Measurements from ENCODE around the gene ADCK2. TPM values are rescaled to one million over a fixed set of nuclear protein-coding genes. Genes with fewer than 3 reads are reported as not detected.

ADCK2 gene
- total and polyA plus RNA-seq, 10 of the 15 experiments (the other 5 are each of a cell fraction or from before 2014, with no cell fraction given), result 0.52 to 19.4 (median 13.1) TPM

DNA sequence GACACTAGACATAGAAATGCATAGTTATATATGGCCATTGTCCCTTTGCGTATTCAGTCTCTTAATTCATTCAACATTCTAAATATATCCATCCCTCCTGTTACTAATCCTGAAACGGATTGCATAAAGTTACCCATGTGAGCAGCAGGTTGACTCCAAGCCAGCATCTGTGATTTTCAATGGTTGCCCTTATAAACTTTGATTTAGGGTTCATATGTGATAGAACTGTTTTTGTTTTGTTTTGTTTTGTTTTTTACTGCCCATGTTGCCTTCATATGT lies 18.7 kb upstream of the ADCK2 start (continued):
- TF ChIP-seq, protein P1, sequence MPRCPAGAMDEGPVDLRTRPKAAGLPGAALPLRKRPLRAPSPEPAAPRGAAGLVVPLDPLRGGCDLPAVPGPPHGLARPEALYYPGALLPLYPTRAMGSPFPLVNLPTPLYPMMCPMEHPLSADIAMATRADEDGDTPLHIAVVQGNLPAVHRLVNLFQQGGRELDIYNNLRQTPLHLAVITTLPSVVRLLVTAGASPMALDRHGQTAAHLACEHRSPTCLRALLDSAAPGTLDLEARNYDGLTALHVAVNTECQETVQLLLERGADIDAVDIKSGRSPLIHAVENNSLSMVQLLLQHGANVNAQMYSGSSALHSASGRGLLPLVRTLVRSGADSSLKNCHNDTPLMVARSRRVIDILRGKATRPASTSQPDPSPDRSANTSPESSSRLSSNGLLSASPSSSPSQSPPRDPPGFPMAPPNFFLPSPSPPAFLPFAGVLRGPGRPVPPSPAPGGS (IDR thresholded peaks at IDR 0.05; ENCODE audit: borderline replicate concordance, insufficient read depth, low read depth, low read length, poor library complexity, severe bottlenecking), result no peak
- TF ChIP-seq IKZF1 (conservative IDR thresholded peaks at IDR 0.05) (no peak), RAD51 (IDR thresholded peaks at IDR 0.05) (no peak), ESRRA (IDR thresholded peaks at IDR 0.05; ENCODE audit: low read length) (no peak), EZH2 (IDR thresholded peaks at IDR 0.05; ENCODE audit: borderline replicate concordance, control insufficient read depth, low read depth, low read length) (no peak), MYB (IDR thresholded peaks at IDR 0.05; ENCODE audit: borderline replicate concordance, low read depth, low read length) (no peak), YBX1 (IDR thresholded peaks at IDR 0.05) (no peak), TCF12 (IDR thresholded peaks at IDR 0.05; ENCODE audit: low read depth, low read length) (no peak)

DNA sequence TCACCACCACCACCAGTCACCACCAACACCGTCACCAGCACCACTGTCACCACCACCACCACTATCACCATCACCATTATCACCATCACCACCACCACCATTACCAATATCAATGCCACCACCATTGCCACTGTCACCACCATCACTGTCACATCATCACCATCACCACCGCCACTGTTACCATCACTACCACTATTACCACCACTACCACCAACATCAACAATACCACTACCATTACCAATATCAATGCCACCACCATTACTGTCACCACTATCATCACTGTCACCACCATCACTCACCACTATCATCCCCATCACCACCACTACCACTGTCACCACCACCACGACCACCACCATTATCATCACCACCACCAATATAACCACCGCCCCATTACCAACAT lies 18.1 kb upstream of the ADCK2 start:
- Histone ChIP-seq H3K36me3 (ENCODE audit: control insufficient read depth in 2 of 2, insufficient read depth in 2 of 2, low read length in 1 of 2) (no peaks in the 10 kb centered on the region), H2AFZ (ENCODE audit: control insufficient read depth, low read depth, low read length) (no peak overlapping the region), H4K20me1 (ENCODE audit: control insufficient read depth, insufficient read depth) (no peaks in the 10 kb centered on the region), H3K4me1 (ENCODE audit: control insufficient read depth, insufficient read depth, low read length) (peaks cover 12% of the 10 kb centered on the region), H3K9ac (ENCODE audit: control insufficient read depth, insufficient read depth, low read length) (no peak overlapping the region), H3K4me3 (no peak overlapping the region), H3K27ac (ENCODE audit: control insufficient read depth, insufficient read depth) (no peak overlapping the region), H3K27me3 (replicated peaks in 1 of 2; ENCODE audit: control insufficient read depth in 2 of 2, insufficient read depth in 2 of 2, low read length in 1 of 2) (no peaks in the 10 kb centered on the region), H3K79me2 (ENCODE audit: control insufficient read depth, insufficient read depth, low read length) (no peaks in the 10 kb centered on the region), H3K4me2 (ENCODE audit: control insufficient read depth, insufficient read depth) (no peak overlapping the region), H3K9me3 (replicated peaks; ENCODE audit: control insufficient read depth, insufficient read depth, low read length) (no peaks in the 10 kb centered on the region)
- CTCF ChIA-PET, result interaction anchor here (1.1 to 2.8 kb wide), 2 partner anchors 21 to 355 kb away, joined by 4 to 21 read pairs; no protein-coding TSS in a partner anchor
- in situ Hi-C loops (cut with MboI), result loop anchor here (5.0 kb wide), 1 partner anchor 137 kb away; no protein-coding TSS in a partner anchor
- ATAC-seq (no peak), FAIRE-seq (no peak), DNase-seq (ENCODE audit: low read depth, low spot score) (no peak)
- RAD21 ChIA-PET (ENCODE audit: unreplicated experiment), result no interaction called here
- SMC1A ChIA-PET (ENCODE audit: uncharacterized antibody, unreplicated experiment), result interaction anchor here (2.2 kb wide), 1 partner anchor 177 kb away, joined by 16 read pairs; no protein-coding TSS in a partner anchor
- no TSS peak for BruUV-seq (replicated peaks)
- POLR2A ChIA-PET, result no interaction called here
- WGBS (ENCODE audit: insufficient coverage, insufficient replicate concordance, low lambda C conversion rate, missing lambda C conversion rate), result 69% methylated on average over 4 of the region's 4 CpGs
- intact Hi-C loops (cut with micrococcal nuclease; ENCODE audit: unreplicated experiment), result loop anchor here (5.0 kb wide), 1 partner anchor 358 kb away; the partner anchor contains the start of gene MRPS33
- TF ChIP-seq, protein P2, sequence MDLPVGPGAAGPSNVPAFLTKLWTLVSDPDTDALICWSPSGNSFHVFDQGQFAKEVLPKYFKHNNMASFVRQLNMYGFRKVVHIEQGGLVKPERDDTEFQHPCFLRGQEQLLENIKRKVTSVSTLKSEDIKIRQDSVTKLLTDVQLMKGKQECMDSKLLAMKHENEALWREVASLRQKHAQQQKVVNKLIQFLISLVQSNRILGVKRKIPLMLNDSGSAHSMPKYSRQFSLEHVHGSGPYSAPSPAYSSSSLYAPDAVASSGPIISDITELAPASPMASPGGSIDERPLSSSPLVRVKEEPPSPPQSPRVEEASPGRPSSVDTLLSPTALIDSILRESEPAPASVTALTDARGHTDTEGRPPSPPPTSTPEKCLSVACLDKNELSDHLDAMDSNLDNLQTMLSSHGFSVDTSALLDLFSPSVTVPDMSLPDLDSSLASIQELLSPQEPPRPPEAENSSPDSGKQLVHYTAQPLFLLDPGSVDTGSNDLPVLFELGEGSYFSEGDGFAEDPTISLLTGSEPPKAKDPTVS (IDR thresholded peaks at IDR 0.05; ENCODE audit: low read depth, low read length), result no peak
- TF ChIP-seq SUPT20H (IDR thresholded peaks at IDR 0.05; ENCODE audit: borderline replicate concordance, control insufficient read depth, low read depth, low read length) (no peak), CBX5 (IDR thresholded peaks at IDR 0.05; ENCODE audit: low read depth) (no peak), MYB (IDR thresholded peaks at IDR 0.05; ENCODE audit: borderline replicate concordance, low read depth, low read length) (no peak), BRCA1 (IDR thresholded peaks at IDR 0.05; ENCODE audit: low read depth, low read length) (no peak), YBX1 (IDR thresholded peaks at IDR 0.05) (no peak)
- TF ChIP-seq, protein P3, sequence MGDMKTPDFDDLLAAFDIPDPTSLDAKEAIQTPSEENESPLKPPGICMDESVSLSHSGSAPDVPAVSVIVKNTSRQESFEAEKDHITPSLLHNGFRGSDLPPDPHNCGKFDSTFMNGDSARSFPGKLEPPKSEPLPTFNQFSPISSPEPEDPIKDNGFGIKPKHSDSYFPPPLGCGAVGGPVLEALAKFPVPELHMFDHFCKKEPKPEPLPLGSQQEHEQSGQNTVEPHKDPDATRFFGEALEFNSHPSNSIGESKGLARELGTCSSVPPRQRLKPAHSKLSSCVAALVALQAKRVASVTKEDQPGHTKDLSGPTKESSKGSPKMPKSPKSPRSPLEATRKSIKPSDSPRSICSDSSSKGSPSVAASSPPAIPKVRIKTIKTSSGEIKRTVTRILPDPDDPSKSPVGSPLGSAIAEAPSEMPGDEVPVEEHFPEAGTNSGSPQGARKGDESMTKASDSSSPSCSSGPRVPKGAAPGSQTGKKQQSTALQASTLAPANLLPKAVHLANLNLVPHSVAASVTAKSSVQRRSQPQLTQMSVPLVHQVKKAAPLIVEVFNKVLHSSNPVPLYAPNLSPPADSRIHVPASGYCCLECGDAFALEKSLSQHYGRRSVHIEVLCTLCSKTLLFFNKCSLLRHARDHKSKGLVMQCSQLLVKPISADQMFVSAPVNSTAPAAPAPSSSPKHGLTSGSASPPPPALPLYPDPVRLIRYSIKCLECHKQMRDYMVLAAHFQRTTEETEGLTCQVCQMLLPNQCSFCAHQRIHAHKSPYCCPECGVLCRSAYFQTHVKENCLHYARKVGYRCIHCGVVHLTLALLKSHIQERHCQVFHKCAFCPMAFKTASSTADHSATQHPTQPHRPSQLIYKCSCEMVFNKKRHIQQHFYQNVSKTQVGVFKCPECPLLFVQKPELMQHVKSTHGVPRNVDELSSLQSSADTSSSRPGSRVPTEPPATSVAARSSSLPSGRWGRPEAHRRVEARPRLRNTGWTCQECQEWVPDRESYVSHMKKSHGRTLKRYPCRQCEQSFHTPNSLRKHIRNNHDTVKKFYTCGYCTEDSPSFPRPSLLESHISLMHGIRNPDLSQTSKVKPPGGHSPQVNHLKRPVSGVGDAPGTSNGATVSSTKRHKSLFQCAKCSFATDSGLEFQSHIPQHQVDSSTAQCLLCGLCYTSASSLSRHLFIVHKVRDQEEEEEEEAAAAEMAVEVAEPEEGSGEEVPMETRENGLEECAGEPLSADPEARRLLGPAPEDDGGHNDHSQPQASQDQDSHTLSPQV (IDR thresholded peaks at IDR 0.05), result no peak

All from GM12878 (cell line).